CD4-positive, alpha-beta T cell treated with Interferon gamma for 1 hour (primary cell): ENCODE data around the gene MYBBP1A.

Experiments
- DNase-seq: peaks from one replicate; pipeline ENCODE4 v3.0.0-alpha.2; 2020

Gene MYBBP1A

DNA sequence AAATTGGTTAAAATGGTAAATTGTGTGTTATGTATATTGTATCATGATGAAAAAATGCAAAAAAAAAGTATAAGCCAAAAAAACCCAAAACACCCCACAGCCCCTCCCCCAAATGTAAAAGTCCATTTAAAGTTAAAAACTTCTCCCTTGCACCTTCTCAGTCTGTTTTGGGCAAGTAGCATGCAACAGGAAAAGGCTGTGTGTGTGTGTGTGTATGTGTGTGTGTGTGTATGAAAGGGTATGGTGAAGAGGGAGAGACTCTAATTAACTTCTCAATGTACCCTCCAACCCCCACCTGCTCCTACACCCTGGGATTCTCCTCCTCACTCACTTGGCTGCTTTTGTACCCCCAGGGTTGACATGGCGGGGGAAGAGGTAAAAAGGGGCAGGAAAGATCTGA, 14.4 kb upstream of the MYBBP1A start:
- DNase-seq = no peak

- DNase-seq = peak; percentile 9
Observed at GRCh38 chr17:4566785-4567184, 11.6 kb upstream of the MYBBP1A start.

- peak; percentile 45 for DNase-seq
Observed at GRCh38 chr17:4565209-4566141, 10.3 kb upstream of the MYBBP1A start.

DNA sequence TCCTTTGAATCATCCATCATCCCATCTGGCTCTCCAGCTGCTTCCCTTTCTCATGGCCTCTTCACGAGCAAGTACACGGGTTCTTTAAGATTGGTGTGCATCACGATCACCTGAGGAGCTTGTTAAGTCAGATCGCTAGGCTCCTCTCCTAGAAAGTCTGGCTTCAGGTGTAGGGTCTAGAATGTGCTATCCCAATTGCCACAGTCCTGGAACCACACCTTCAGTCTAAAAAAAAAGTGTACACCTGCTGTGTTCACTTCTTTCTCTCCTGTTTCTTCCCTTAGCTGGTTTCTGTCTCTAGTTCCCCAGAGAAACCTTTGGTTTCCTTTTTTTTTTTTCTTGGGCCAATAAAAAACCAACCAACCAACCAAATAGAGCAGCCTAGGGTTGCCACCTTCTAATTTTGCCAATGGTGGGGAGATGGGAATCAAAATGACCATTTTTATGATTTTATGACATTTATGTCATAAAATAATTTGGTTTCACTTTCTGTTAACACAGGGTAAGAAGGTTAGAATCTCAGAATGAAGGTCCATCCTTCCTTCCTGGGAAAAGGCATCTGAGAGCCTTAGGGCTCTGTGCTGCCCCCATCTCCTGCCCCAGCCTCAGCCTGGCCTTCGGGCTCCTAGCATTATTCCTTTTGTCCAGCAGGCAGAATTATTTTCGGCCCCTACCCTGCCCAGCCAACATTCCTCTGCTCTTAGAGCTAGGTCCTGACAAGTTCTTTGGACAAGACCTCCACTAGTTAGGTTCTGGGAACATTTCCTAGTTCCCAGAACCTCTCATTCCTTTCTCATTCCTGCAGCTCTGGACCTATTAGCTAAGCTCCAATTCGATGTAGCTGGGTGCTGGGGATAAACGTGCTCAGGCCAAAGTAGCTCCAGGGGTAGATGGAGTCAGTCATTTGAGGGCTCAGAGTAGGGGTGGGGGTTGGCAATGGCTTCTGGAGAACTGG, 7.1 kb upstream of the MYBBP1A start:
- DNase-seq = no peak

DNA sequence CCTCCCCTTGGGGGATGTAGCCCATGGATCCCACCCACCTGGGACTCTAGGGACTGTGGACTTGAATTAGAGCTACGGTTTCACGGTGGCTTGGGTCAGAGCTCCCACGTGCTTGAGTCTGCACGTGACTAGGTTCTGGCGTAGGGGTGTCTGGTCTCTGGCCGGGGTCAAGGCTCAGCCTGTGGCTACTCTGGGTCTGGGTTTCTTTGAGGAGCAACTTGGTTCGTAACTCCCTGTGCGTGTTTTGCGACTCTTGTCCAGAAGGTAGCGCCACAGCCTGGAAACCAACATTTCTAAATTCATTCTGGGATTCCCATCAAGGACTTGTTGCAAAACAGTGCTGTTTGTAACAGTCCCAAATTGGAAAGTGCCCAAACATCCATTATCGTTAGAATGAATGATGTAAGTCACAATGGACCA, 5.7 kb upstream of the MYBBP1A start:
- no peak for DNase-seq

GRCh38 chr17:4560421-4560820, 5.2 kb upstream of the MYBBP1A start, which contains the start of gene GGT6:
Gene GGT6, minus strand, starts transcription at chr17:4560577. Its CDS starts 56 bp downstream, at chr17:4560521.
- DNase-seq = no peak

DNA sequence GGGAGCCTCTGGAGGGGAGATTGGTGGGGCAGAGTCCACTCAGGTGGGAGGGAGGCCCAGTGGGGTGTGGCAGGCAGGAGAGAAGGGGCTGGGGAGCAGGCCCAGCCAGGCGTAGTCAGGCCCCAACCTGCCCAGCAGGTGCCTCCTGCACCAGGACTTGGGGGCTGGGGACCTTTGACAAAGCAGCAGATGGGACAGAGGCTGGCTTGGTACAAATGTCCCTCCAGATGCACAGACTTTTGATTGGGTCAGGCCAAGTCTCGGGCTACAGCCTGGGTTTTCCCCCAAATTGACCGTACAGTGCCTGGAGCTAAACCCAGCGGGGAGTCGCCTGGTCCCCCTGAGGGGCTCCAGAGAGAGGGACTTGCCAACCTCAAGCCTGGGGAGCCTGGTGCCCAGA, 4.8 kb upstream of the MYBBP1A start:
- no peak for DNase-seq

- no peak for DNase-seq
Observed at GRCh38 chr17:4559139-4559791, 4.1 kb upstream of the MYBBP1A start.

- no peak for DNase-seq
Observed at GRCh38 chr17:4558347-4558971, 3.3 kb upstream of the MYBBP1A start.

GRCh38 chr17:4557626-4558346, 2.6 kb upstream of the MYBBP1A start:
- DNase-seq = no peak

- no peak for DNase-seq
Observed at GRCh38 chr17:4556996-4557395, 1.8 kb upstream of the MYBBP1A start.

GRCh38 chr17:4555873-4556759, 932 bp upstream of the MYBBP1A start:
- DNase-seq = no peak

- DNase-seq = no peak
Observed at GRCh38 chr17:4554441-4554996, 665 bp downstream of the MYBBP1A start.

- DNase-seq = no peak
Observed at GRCh38 chr17:4553669-4554068, 1.5 kb downstream of the MYBBP1A start.

DNA sequence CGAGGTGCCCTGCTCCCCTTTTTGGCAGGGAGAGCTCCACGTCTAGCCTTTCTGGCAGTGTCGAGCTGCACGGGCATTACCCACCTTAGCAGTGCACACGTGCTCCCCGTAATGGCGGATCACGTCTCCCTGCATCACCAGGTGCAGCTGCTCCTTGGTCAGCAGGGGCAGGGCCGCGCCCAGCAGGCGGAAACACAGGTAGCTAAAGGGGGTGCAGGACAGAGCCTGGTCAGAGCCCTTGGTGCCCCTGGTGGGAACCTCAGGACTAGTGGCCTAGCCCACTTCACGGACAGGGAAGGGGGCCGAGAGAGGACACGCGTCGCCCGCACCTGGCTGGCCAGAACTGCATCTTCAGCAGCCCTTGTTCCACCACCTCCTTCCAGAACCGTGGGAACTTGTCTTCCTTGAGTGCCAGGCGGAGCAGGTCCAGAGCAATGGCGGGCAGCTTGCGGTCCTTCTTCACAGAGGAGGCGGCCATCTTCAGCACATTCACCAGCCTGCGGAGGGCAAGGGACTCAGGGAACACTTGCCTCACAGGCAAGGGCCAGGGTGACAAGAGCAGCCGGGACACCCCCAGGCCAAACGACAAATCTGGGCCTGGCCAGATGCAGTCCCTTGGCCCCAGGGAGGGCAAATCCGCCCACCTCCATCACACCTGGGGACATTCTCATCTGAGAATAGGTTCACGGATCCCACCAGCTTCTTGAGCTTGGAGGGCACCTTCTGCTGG, 3.2 kb downstream of the MYBBP1A start:
- DNase-seq = no peak

GRCh38 chr17:4551141-4551540, 4.0 kb downstream of the MYBBP1A start:
- no peak for DNase-seq

DNA sequence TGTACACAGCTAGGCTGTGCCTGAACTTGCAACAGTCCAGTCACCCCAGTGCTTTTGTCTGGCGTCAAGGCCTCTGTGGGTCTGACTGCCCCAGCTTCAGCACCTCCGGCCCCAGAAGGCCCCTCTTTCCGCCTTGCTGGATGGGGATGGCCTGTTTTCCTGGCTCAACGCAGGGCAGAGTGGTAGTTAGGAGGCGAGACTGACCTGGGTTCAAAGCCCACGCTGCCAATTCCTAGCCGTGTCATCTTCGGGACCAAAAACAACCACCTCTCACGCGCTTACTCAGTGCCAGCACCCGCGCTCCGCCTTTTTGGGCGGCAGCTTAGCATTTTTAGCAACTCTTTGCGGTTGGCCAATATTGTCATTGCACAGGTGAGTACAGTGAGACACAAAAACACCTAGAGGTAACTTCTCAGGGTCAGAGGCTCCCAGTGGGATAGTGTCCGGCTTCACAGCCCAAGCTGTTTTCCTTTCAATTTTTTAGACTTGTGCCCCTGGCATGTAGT, 4.6 kb downstream of the MYBBP1A start:
- DNase-seq = no peak

- no peak for DNase-seq
Observed at GRCh38 chr17:4549781-4550533, 5.2 kb downstream of the MYBBP1A start.
